ENCODE data around the gene RFX2. TPM values are rescaled to one million over a fixed set of nuclear protein-coding genes. Genes with fewer than 3 reads are reported as not detected.

Gene RFX2
- total RNA-seq, 1 donor from 2014 or later: 18.0 TPM

DNA sequence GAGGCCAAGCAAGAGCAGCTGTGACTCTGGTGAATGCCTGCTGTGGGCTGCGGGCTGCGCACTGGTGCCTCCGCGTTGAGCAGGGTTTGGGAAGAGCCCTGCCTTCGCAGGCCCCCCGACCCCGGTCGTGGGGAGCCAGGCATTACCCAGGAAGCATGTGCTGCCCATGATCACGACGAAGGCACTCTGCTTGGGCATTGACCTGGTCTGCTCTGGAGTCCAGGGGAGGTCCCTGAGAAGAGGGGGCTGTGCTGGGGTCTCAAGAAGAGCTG, 151.5 kb downstream of the RFX2 start:
- H3K27me3 Mint-ChIP-seq: no peaks in the 10 kb centered on the region
- H3K9me3 Mint-ChIP-seq: no peaks in the 10 kb centered on the region
- no peak overlapping the region for H3K4me3 Mint-ChIP-seq
- H3K27ac Mint-ChIP-seq: peak overlapping the region; percentile 25
- no peak for DNase-seq (ENCODE audit: extremely low spot score, unreplicated experiment)
- H3K36me3 Mint-ChIP-seq: no peaks in the 10 kb centered on the region
- TF ChIP-seq, protein P1, sequence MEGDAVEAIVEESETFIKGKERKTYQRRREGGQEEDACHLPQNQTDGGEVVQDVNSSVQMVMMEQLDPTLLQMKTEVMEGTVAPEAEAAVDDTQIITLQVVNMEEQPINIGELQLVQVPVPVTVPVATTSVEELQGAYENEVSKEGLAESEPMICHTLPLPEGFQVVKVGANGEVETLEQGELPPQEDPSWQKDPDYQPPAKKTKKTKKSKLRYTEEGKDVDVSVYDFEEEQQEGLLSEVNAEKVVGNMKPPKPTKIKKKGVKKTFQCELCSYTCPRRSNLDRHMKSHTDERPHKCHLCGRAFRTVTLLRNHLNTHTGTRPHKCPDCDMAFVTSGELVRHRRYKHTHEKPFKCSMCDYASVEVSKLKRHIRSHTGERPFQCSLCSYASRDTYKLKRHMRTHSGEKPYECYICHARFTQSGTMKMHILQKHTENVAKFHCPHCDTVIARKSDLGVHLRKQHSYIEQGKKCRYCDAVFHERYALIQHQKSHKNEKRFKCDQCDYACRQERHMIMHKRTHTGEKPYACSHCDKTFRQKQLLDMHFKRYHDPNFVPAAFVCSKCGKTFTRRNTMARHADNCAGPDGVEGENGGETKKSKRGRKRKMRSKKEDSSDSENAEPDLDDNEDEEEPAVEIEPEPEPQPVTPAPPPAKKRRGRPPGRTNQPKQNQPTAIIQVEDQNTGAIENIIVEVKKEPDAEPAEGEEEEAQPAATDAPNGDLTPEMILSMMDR (conservative IDR thresholded peaks at IDR 0.05): no peak
- H3K4me1 Mint-ChIP-seq (ENCODE audit: unreplicated experiment): peaks cover 66% of the 10 kb centered on the region

DNA sequence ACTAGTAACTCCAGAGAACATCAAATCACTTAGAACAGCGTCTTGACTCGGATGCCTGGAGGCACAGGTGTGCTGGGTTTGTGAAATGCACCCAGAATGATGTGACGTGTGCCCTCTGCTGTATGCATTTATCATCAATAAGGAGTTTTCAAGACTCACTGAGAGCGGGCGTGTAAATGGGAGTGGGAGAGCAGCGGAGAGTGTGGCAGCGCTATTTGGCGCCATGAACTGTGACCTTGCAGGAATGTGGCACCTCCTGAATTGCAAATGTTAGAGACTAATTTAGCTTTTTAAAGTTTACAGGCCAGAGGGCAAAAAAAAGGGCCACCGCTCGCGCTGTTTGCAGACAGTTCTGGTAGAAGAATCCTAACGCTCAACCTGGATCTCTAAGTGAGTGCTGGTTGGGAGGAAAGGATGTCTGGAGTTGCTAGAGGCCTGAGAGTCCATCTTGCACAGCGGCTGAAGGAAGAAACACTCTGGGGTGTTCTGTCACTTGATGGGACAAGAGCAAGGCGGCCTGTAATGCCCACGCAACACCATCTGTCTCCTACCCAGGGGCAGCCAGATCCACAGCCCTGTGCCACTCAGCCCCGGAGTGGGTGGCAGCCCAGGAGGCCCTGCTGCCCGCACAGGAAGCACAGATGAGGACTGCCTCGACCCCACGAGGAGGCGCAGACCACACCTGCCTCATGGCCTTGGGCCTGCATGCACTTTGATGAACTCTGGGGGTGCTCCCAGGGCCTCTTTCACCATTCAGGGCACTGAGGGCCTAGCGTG, 152.0 kb downstream of the RFX2 start:
- H3K9me3 Mint-ChIP-seq: no peaks in the 10 kb centered on the region
- H3K36me3 Mint-ChIP-seq: no peaks in the 10 kb centered on the region
- peak overlapping the region; percentile 88 for H3K27ac Mint-ChIP-seq
- DNase-seq (ENCODE audit: extremely low spot score, unreplicated experiment): no peak
- H3K27me3 Mint-ChIP-seq: no peaks in the 10 kb centered on the region
- H3K4me3 Mint-ChIP-seq: peak overlapping the region; percentile 60
- peaks cover 71% of the 10 kb centered on the region for H3K4me1 Mint-ChIP-seq (ENCODE audit: unreplicated experiment)
- TF ChIP-seq, protein P1 (conservative IDR thresholded peaks at IDR 0.05): no peak

DNA sequence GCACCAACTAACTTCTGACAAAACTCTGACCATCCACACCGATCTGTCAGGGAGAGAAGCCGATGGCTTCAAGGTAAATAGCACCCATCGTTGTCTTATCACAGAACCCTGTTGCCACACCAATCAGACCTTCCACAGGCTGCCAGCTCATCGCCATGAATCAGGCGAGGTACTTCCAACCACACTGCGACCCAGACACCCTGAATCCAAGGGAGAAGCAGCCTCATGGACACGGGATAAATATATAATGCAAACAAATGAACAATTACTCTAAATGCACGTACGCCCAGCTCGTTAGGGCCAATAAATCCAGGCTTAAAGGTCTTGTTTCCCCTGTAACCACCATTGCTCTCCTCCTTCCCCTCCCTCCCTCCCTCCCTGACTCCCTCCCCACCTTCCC, 153.1 kb downstream of the RFX2 start:
- Mint-ChIP-seq H3K4me1 (ENCODE audit: unreplicated experiment) (peaks cover 70% of the 10 kb centered on the region), H3K9me3 (no peaks in the 10 kb centered on the region), H3K27ac (peak overlapping the region; percentile 88), H3K27me3 (no peaks in the 10 kb centered on the region), H3K36me3 (no peaks in the 10 kb centered on the region), H3K4me3 (peak overlapping the region; percentile 48)
- DNase-seq (ENCODE audit: extremely low spot score, unreplicated experiment): no peak
- TF ChIP-seq, protein P1 (conservative IDR thresholded peaks at IDR 0.05): no peak

DNA sequence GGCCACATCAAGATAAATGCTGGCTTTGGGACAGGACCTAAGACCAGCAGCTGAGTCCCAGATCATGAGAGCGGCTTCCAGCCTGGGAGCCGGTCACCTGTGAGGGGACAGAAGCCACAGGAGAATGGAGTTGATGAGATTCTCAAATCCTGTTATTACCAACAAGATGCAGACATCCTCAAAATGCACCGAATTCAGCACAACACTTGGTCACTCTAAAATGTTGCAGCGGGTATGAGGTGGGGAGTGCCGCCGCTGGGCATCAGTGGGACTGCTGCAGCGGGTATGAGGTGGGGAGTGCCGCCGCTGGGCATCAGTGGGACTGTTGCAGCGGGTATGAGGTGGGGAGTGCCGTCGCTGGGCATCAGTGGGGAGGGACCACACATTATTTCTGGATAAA, 153.6 kb downstream of the RFX2 start:
- Mint-ChIP-seq H3K36me3 (no peaks in the 10 kb centered on the region), H3K9me3 (no peaks in the 10 kb centered on the region), H3K27ac (peak overlapping the region; percentile 65), H3K4me1 (ENCODE audit: unreplicated experiment) (peaks cover 69% of the 10 kb centered on the region), H3K4me3 (no peak overlapping the region), H3K27me3 (no peaks in the 10 kb centered on the region)
- no peak for DNase-seq (ENCODE audit: extremely low spot score, unreplicated experiment)
- TF ChIP-seq, protein P1 (conservative IDR thresholded peaks at IDR 0.05): no peak

DNA sequence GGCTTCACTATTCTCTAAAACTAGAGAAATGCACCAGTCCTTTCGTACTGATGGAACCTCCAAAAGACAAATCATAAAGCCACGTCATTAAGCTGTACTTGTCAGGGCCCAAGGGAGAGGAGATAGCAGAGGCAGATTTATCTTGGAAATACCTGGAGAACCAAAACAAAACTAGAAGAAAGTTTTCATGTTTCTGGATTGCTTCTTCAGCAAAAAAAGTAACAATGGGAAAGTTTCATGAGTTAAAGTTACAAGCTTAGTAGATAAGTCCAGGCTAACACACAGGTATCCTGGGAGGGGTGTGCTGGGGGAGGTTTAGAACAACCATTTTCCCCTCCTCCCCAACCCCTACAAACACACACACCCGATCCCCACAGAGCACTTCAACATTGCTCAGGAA, 154.0 kb downstream of the RFX2 start:
- peak overlapping the region; percentile 65 for H3K27ac Mint-ChIP-seq
- no peak for DNase-seq (ENCODE audit: extremely low spot score, unreplicated experiment)
- H3K27me3 Mint-ChIP-seq: no peaks in the 10 kb centered on the region
- TF ChIP-seq, protein P1 (conservative IDR thresholded peaks at IDR 0.05): no peak
- peak overlapping the region; percentile 19 for H3K4me3 Mint-ChIP-seq
- peaks cover 72% of the 10 kb centered on the region for H3K4me1 Mint-ChIP-seq (ENCODE audit: unreplicated experiment)
- H3K36me3 Mint-ChIP-seq: no peaks in the 10 kb centered on the region
- no peaks in the 10 kb centered on the region for H3K9me3 Mint-ChIP-seq

DNA sequence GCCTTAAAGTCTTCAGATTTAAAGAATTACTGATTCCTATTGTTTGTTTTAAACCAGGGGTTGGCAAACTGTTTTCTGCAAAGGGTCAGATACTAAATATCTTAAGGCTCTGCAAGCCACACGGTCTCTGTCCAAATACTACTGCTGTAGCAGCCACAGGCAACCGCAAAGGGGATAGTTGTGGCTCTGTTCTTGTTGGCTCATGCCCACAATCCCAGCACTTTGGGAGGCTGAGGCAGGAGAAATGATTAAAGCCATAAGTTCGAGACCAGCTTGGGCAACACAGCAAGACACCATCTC, 154.7 kb downstream of the RFX2 start:
- H3K36me3 Mint-ChIP-seq: no peaks in the 10 kb centered on the region

More for the DNA sequence above, 154.7 kb downstream of the RFX2 start:
- TF ChIP-seq, protein P1 (conservative IDR thresholded peaks at IDR 0.05): no peak
- Mint-ChIP-seq H3K4me1 (ENCODE audit: unreplicated experiment) (peaks cover 74% of the 10 kb centered on the region), H3K27ac (no peak overlapping the region), H3K4me3 (no peak overlapping the region), H3K9me3 (no peaks in the 10 kb centered on the region), H3K27me3 (no peaks in the 10 kb centered on the region)
- DNase-seq (ENCODE audit: extremely low spot score, unreplicated experiment): no peak
